ENCODE measurements around the gene MGAM2.

GRCh38 chr7:142123184-142123583 is 11.7 kb downstream of the MGAM2 start:
- TF ChIP-seq, protein P1, sequence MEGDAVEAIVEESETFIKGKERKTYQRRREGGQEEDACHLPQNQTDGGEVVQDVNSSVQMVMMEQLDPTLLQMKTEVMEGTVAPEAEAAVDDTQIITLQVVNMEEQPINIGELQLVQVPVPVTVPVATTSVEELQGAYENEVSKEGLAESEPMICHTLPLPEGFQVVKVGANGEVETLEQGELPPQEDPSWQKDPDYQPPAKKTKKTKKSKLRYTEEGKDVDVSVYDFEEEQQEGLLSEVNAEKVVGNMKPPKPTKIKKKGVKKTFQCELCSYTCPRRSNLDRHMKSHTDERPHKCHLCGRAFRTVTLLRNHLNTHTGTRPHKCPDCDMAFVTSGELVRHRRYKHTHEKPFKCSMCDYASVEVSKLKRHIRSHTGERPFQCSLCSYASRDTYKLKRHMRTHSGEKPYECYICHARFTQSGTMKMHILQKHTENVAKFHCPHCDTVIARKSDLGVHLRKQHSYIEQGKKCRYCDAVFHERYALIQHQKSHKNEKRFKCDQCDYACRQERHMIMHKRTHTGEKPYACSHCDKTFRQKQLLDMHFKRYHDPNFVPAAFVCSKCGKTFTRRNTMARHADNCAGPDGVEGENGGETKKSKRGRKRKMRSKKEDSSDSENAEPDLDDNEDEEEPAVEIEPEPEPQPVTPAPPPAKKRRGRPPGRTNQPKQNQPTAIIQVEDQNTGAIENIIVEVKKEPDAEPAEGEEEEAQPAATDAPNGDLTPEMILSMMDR (conservative IDR thresholded peaks at IDR 0.05; ENCODE audit: low read depth in 2 of 2): no peak
- no peak for TF ChIP-seq CREB1 (CRISPR knock-in tag; IDR thresholded peaks at IDR 0.05; ENCODE audit: low read depth)
- TF ChIP-seq, protein P2, sequence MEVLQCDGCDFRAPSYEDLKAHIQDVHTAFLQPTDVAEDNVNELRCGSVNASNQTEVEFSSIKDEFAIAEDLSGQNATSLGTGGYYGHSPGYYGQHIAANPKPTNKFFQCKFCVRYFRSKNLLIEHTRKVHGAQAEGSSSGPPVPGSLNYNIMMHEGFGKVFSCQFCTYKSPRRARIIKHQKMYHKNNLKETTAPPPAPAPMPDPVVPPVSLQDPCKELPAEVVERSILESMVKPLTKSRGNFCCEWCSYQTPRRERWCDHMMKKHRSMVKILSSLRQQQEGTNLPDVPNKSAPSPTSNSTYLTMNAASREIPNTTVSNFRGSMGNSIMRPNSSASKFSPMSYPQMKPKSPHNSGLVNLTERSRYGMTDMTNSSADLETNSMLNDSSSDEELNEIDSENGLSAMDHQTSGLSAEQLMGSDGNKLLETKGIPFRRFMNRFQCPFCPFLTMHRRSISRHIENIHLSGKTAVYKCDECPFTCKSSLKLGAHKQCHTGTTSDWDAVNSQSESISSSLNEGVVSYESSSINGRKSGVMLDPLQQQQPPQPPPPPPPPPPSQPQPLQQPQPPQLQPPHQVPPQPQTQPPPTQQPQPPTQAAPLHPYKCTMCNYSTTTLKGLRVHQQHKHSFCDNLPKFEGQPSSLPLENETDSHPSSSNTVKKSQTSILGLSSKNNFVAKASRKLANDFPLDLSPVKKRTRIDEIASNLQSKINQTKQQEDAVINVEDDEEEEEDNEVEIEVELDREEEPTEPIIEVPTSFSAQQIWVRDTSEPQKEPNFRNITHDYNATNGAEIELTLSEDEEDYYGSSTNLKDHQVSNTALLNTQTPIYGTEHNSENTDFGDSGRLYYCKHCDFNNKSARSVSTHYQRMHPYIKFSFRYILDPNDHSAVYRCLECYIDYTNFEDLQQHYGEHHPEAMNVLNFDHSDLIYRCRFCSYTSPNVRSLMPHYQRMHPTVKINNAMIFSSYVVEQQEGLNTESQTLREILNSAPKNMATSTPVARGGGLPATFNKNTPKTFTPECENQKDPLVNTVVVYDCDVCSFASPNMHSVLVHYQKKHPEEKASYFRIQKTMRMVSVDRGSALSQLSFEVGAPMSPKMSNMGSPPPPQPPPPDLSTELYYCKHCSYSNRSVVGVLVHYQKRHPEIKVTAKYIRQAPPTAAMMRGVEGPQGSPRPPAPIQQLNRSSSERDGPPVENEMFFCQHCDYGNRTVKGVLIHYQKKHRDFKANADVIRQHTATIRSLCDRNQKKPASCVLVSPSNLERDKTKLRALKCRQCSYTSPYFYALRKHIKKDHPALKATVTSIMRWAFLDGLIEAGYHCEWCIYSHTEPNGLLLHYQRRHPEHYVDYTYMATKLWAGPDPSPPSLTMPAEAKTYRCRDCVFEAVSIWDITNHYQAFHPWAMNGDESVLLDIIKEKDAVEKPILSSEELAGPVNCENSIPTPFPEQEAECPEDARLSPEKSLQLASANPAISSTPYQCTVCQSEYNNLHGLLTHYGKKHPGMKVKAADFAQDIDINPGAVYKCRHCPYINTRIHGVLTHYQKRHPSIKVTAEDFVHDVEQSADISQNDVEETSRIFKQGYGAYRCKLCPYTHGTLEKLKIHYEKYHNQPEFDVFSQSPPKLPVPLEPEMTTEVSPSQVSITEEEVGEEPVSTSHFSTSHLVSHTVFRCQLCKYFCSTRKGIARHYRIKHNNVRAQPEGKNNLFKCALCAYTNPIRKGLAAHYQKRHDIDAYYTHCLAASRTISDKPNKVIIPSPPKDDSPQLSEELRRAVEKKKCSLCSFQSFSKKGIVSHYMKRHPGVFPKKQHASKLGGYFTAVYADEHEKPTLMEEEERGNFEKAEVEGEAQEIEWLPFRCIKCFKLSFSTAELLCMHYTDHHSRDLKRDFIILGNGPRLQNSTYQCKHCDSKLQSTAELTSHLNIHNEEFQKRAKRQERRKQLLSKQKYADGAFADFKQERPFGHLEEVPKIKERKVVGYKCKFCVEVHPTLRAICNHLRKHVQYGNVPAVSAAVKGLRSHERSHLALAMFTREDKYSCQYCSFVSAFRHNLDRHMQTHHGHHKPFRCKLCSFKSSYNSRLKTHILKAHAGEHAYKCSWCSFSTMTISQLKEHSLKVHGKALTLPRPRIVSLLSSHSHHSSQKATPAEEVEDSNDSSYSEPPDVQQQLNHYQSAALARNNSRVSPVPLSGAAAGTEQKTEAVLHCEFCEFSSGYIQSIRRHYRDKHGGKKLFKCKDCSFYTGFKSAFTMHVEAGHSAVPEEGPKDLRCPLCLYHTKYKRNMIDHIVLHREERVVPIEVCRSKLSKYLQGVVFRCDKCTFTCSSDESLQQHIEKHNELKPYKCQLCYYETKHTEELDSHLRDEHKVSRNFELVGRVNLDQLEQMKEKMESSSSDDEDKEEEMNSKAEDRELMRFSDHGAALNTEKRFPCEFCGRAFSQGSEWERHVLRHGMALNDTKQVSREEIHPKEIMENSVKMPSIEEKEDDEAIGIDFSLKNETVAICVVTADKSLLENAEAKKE (CRISPR knock-in tag; IDR thresholded peaks at IDR 0.05): no peak
- no peak for TF ChIP-seq EZH2 (IDR thresholded peaks at IDR 0.05; ENCODE audit: low read depth, unreplicated experiment)
